Spinal cord (tissue), 10 donors: ENCODE data around the gene KIFBP. TPM values are rescaled to one million over a fixed set of nuclear protein-coding genes. Genes with fewer than 3 reads are reported as not detected.

Experiments used
- DNase-seq, 6 donors: peaks; one replicate each; pipeline versions ENCODE4 v3.0.0 to v3.0.0-alpha.2; 2013 to 2015; ENCODE audit warnings: low spot score in 6 of 6, low read depth in 4 of 6
- H3K27ac ChIP-seq: one replicate; pipeline ENCODE4 v1.5.1; 2013; ENCODE audit warnings: low read depth, low read length, control low read depth
- H3K27me3 ChIP-seq: one replicate; pipeline ENCODE4 v1.6.1; 2013; ENCODE audit warnings: low read length; ENCODE audit not compliant: control insufficient read depth, insufficient read depth
- H3K36me3 ChIP-seq: one replicate; pipeline ENCODE4 v1.6.1; 2013; ENCODE audit warnings: low read length; ENCODE audit not compliant: control insufficient read depth, insufficient read depth
- H3K4me1 ChIP-seq: one replicate; pipeline ENCODE4 v1.6.1; 2013; ENCODE audit warnings: low read length; ENCODE audit not compliant: control insufficient read depth, insufficient read depth
- H3K4me3 ChIP-seq: one replicate; pipeline ENCODE4 v1.5.1; 2013; ENCODE audit warnings: low read depth, low read length, control low read depth
- H3K9me3 ChIP-seq: one replicate; pipeline ENCODE4 v1.6.1; 2013; ENCODE audit warnings: low read length; ENCODE audit not compliant: control insufficient read depth, insufficient read depth
- WGBS: methylation state at CpG from one replicate; pipeline ENCODE4 v1.1.5; 2013; ENCODE audit warnings: missing lambda C conversion rate; ENCODE audit not compliant: insufficient coverage; 5-methylcytosine and 5-hydroxymethylcytosine counted together
- polyA plus RNA-seq, 2 donors: library from polyadenylated mRNA; unstranded; fragments of 120-200 nt; gene quantifications; one replicate each; pipeline ENCODE4 v1.2.1, GENCODE V29; 2013; ENCODE audit not compliant: insufficient read length in 2 of 2
- total RNA-seq, 2 donors: library from RNA; depleted of rRNA in 1 of 2; stranded (reverse); fragments of 120-200 nt in 1 of 2; fragments of >200 nt in 1 of 2; gene quantifications; one replicate each; pipeline versions ENCODE4 v1.2.3 to v1.2.4, GENCODE V29; 2013 to 2014
- donor health status: healthy.

Gene KIFBP
- total and polyA plus RNA-seq, 4 donors, result 44.2 to 64.1 (median 56.0) TPM

DNA sequence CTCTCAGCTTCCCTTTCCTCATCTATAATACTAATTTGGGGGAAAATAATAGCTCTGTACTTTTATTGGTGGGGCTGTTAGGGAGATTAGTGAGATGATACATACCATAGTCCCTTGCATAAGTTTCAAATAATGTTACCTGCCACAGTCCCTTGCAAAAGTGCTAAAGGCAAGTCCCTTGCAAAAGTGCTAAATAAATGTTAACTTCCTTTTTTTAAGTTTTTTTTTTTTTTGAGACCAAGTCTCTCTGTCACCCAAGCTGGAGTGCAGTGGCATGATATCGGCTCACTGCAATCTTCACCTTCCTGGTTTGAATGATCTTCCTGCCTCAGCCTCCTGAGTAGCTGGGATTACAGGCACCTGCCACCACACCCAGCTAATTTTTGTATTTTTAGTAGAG lies 55.9 kb downstream of the KIFBP start:
- Histone ChIP-seq H3K27me3 (no peaks in the 10 kb centered on the region), H3K9me3 (no peaks in the 10 kb centered on the region), H3K36me3 (no peaks in the 10 kb centered on the region), H3K4me3 (no peak overlapping the region), H3K27ac (no peak overlapping the region), H3K4me1 (no peaks in the 10 kb centered on the region)
- no peak for DNase-seq
- no CpG with 5 or more reads among the region's 1 CpG for WGBS

DNA sequence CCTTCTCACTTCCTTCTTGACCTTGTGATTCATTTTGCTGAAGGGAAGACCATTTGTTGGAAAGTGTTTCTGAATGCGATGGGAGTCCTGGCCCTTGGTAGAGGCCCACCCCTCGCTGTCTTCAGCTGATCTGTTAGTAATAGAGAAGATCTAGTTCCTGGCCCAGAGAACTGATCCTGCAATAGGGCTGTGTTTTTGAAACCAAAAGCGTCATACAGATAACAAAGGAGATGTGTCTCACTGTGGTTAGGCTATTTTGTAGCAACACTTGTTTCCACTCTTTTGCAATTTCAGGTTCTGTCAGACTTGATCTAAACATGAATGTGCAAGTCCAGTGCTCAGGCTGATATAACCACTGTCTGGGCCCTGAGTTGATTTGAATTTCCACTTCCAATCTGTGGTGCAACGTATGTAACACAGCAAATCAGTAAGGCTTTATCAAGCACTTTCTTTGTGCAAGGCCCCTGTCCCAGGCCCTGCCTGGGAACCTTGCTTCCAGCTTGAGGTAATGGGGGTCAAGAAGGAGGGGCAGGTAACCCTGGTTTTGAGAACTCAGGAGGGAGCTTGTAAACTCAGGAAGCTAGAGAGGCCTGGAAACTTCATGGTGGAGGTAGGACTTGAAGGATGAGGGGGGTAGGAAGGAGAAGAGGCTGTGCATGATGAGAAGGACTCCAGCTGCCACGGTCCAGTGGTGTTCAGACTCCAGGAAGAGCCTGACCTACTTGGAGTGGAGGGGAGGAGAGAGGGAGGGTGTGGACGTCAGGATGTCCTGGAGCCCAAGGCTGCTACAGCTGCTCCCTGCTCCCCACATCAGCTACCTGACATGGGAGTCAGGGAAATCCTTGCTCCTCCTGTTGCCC lies 57.1 kb downstream of the KIFBP start:
- Histone ChIP-seq H3K36me3 (no peaks in the 10 kb centered on the region), H3K27me3 (no peaks in the 10 kb centered on the region), H3K4me3 (no peak overlapping the region), H3K27ac (no peak overlapping the region), H3K9me3 (no peaks in the 10 kb centered on the region), H3K4me1 (no peaks in the 10 kb centered on the region)
- 80% methylated on average over 5 of the region's 6 CpGs for WGBS
- no peak for DNase-seq

DNA sequence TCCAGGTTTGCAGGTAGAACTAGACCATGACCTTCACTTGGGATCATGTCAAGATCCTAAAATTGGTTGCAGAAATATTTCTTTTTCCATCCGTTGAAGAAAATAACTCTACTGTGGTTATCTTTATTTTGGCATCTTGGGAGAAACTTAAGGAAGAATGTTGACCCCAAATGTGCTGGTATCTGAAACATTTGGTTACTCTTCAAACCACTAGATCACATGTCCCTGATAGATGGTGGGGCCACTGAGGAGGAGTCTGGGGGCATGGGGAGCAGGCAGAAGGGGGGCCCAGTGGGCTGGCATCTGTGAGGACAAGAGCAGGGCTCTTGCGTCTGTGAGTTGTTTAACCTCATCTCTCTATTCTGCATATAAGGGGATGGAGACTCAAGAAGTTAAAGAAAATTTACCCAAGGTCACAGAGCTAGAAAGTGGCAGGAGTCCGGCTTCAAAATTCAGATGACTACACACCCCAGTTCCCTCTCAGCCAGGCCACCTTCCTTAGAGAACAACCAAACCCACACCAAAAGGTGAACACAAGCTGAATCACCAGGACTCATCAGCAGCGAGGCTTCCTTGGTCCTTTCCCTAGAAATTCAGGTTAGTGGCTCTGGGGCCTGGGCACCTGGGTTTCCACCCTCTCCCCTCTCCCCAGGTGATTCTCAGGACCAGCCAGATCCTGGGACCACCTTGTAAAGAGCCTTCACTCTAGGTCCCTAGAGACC lies 58.7 kb downstream of the KIFBP start:
- Histone ChIP-seq H3K27me3 (no peaks in the 10 kb centered on the region), H3K36me3 (no peaks in the 10 kb centered on the region), H3K4me3 (no peak overlapping the region), H3K27ac (no peak overlapping the region), H3K4me1 (no peaks in the 10 kb centered on the region), H3K9me3 (no peaks in the 10 kb centered on the region)
- DNase-seq, result no peak
- WGBS, result 91% methylated on average over 2 of the region's 4 CpGs

DNA sequence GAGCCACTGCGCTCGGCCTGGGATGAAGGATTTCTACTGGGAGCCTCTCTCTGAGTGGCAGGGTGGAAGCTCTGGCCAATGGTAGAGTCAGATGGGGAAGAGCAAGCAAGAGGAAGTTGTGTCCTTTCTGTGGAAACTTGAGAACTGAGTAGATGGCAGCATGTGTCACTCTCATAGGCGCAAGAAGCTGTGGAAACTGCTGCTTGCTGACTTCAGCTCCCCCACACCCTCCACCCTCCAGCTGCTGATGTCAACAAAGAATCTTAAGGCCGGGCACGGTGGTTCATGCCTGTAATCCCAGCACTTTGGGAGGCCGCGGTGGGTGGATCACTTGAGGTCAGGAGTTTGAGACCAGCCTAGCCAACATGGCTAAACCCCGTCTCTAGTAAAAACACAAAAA lies 59.5 kb downstream of the KIFBP start:
- 83% methylated on average over 8 of the region's 8 CpGs for WGBS
- Histone ChIP-seq H3K4me3 (no peak overlapping the region), H3K9me3 (no peaks in the 10 kb centered on the region), H3K36me3 (no peaks in the 10 kb centered on the region), H3K27ac (no peak overlapping the region), H3K4me1 (no peaks in the 10 kb centered on the region), H3K27me3 (no peaks in the 10 kb centered on the region)
- peak in 1 of 6 donors; percentile 9 for DNase-seq

DNA sequence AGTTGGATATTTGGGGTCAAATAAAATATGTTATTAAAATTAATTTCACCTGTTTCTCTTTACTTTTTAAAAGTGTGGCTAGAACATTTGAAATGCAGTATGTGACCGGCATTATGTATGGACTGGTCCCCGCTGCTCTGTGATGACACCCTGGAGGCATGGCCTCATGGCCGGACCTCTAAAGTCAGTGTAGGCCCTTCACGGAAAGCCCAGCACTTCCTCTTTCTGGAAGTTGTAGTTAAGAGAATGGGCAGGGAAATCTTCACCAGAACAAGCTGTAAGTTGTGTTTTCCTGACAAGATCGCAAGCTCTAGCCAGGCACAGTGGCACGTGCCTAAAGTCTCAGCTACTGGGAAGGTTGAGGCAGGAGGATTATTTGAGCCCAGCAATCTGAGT lies 61.0 kb downstream of the KIFBP start:
- WGBS, result 91% methylated on average over 6 of the region's 6 CpGs
- no peak for DNase-seq
- no peaks in the 10 kb centered on the region for H3K36me3 ChIP-seq
- H3K27ac ChIP-seq, result no peak overlapping the region
- H3K27me3 ChIP-seq, result no peaks in the 10 kb centered on the region
- no peak overlapping the region for H3K4me3 ChIP-seq
- H3K9me3 ChIP-seq, result no peaks in the 10 kb centered on the region
- no peaks in the 10 kb centered on the region for H3K4me1 ChIP-seq

DNA sequence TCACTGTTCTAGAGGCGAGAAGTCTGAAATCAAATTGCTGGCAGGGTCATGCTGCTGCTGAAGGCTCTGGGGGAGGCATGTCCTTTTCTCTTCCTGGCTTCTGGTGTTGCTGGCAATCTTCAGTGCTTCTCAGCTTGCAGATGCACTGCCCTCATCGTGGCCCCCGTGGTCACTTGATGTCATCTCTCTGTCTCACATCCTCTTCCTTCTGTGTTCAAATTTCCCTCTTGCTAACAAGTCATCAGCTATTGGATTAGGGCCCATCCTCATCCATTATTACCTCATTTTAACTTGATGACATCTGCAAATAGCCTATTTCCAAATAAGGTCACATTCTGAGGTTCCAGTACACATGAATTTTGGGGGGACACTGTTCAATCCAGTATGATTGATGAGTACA lies 62.7 kb downstream of the KIFBP start:
- no peak overlapping the region for H3K4me3 ChIP-seq
- no peaks in the 10 kb centered on the region for H3K27me3 ChIP-seq
- H3K4me1 ChIP-seq, result peaks cover 3% of the 10 kb centered on the region
- no peaks in the 10 kb centered on the region for H3K36me3 ChIP-seq
- H3K27ac ChIP-seq, result no peak overlapping the region
- H3K9me3 ChIP-seq, result no peaks in the 10 kb centered on the region
- 91% methylated on average over 3 of the region's 3 CpGs for WGBS
- no peak for DNase-seq

DNA sequence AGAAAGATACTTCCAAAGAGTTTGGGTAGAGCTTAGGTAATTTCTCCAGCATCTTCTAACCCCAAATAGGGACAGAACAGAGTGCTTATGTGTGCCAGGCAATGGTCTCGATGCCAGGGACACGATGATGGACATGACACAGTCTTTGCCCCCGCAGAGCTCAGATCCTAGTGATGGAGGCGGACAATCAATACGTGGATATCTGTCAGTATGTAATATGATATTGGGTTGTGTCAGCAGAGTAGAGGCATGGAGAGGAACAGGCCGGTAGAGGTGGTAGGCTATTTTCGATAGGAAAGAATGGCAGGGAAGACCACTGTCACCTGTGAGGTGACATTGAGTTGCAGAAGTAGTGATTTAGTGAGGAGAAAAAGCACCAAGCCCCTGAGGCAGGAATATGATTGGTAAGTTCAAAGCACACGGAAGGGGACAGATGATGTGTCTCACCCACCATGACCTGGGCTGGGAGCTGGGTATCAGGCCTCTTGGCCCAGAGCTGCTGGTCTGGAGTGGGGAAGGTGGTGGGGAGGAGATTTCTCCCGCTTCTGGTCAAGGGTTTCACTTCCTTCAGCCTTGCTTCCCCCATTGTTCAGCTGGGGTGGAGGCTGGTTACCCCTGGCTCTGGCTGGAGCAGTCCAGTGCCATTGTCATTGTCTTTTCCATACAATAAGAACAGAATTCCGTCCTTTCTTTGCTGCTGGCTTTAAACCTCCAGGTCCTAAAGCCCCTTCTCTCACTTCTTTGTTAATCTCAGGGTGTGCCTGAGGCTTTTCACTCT lies 63.3 kb downstream of the KIFBP start:
- H3K27me3 ChIP-seq, result no peaks in the 10 kb centered on the region
- 79% methylated on average over 9 of the region's 10 CpGs for WGBS
- peaks cover 9% of the 10 kb centered on the region for H3K4me1 ChIP-seq
- no peak overlapping the region for H3K4me3 ChIP-seq
- no peak for DNase-seq
- H3K36me3 ChIP-seq, result no peaks in the 10 kb centered on the region
- no peak overlapping the region for H3K27ac ChIP-seq
- no peaks in the 10 kb centered on the region for H3K9me3 ChIP-seq

DNA sequence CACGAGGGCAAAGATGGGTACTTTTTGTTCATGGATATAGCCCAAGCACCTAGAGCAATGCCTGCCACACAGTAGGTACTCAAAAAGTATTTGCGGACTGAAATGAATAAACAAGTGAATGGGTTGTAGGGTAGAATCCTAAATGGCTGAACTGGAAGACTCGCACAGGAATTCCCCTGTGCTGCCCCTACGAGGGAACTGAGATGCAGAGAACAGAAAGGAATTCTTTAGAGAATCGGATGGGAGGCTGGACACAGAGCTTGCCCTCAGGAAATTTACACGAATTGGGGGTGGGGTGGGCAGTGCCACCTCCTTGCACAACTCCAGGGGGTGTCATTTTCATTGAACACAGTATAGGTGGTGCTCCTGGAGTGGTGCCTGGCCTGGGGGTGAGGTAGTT lies 64.1 kb downstream of the KIFBP start:
- no peak overlapping the region for H3K4me3 ChIP-seq
- peaks cover 9% of the 10 kb centered on the region for H3K4me1 ChIP-seq
- H3K27ac ChIP-seq, result no peak overlapping the region
- no peaks in the 10 kb centered on the region for H3K27me3 ChIP-seq
- H3K9me3 ChIP-seq, result no peaks in the 10 kb centered on the region
- 79% methylated on average over 5 of the region's 6 CpGs for WGBS
- H3K36me3 ChIP-seq, result no peaks in the 10 kb centered on the region
- no peak for DNase-seq

DNA sequence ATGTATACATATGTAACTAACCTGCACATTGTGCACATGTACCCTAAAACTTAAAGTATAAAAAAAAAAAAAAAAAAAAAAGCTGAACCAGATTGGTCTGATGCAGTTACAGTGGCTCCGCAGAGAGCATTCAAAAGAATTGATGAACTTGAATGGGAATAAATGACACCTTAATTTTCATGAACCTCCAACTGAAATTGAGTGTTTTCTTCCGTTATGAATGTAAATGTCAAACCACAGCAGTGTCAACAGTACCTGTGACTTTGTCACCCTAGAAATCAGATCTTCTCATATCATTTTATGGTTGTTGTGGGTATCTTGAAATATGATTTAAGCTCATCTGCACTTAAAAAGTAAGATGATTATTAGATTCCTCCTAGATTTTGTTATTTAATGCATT lies 66.6 kb downstream of the KIFBP start:
- no peaks in the 10 kb centered on the region for H3K36me3 ChIP-seq
- peaks cover 9% of the 10 kb centered on the region for H3K4me1 ChIP-seq
- no peaks in the 10 kb centered on the region for H3K9me3 ChIP-seq
- H3K27ac ChIP-seq, result no peak overlapping the region
- H3K27me3 ChIP-seq, result no peaks in the 10 kb centered on the region
- no peak overlapping the region for H3K4me3 ChIP-seq
- WGBS, result no CpG with 5 or more reads among the region's 2 CpGs
- no peak for DNase-seq
